SK-N-MC (cell line): ENCODE measurements around the gene TRIM63.
"Not testable (repeated sequence)": the region's sequence is repeated elsewhere in the genome, so short reads cannot be mapped to it uniquely, and the experiment has no call there.

Experiments used
- DNase-seq: peaks from one replicate; pipeline ENCODE4 v3.0.0-alpha.2; 2011; ENCODE audit warnings: low read depth, low spot score
- H3K27ac ChIP-seq: fragments of 200-600 bp; sonication (generic); 2 replicates; pipeline ENCODE4 v1.5.1; 2016; ENCODE audit warnings: mixed run types
- H3K36me3 ChIP-seq: fragments of 200-600 bp; sonication (generic); 2 replicates; pipeline ENCODE4 v1.6.1; 2017; ENCODE audit warnings: antibody characterized with exemption, low read length, mixed read lengths; ENCODE audit not compliant: insufficient read depth
- H3K4me3 ChIP-seq: fragments of 200-600 bp; sonication (generic); 2 replicates; pipeline ENCODE4 v1.5.1; 2016
- H3K9ac ChIP-seq: fragments of 200-600 bp; sonication (generic); 2 replicates; pipeline ENCODE4 v1.8.0; 2017; ENCODE audit warnings: mixed run types, mixed read lengths; ENCODE audit not compliant: insufficient read length
- H3K9me3 ChIP-seq: fragments of 200-600 bp; sonication (generic); 2 replicates; pipeline ENCODE4 v1.6.1; 2017; ENCODE audit warnings: low read depth, mild to moderate bottlenecking, antibody characterized with exemption, low read length, moderate library complexity, mixed read lengths
- EZH2 ChIP-seq: fragments of 200-600 bp; sonication (generic); IDR thresholded peaks from one replicate; pipeline ENCODE4 v1.6.1; 2017; ENCODE audit warnings: antibody characterized with exemption
- FOXP2 ChIP-seq: optimal IDR thresholded peaks from 2 replicates; pipeline ENCODE3; 2011; ENCODE audit warnings: mild to moderate bottlenecking, moderate library complexity; ENCODE audit not compliant: insufficient read depth; ENCODE audit errors: extremely low read length, control extremely low read depth
- POLR2AphosphoS5 ChIP-seq: IDR thresholded peaks from 2 replicates; pipeline ENCODE4 v1.6.1; 2012; ENCODE audit warnings: mild to moderate bottlenecking, low read depth, low read length, borderline replicate concordance

The TRIM63 gene

GRCh38 chr1:26102526-26102925 is 35.1 kb upstream of the TRIM63 start:
- H3K9me3 ChIP-seq: no peaks in the 10 kb centered on the region
- DNase-seq: no peak
- H3K27ac ChIP-seq: no peak overlapping the region
- H3K4me3 ChIP-seq: no peak overlapping the region
- H3K9ac ChIP-seq: no peak overlapping the region
- no peaks in the 10 kb centered on the region for H3K36me3 ChIP-seq
- TF ChIP-seq EZH2: no peak
- TF ChIP-seq POLR2AphosphoS5: no peak
- no peak for TF ChIP-seq FOXP2

- no peaks in the 10 kb centered on the region for H3K9me3 ChIP-seq
- no peak overlapping the region for H3K4me3 ChIP-seq
These were observed 34.7 kb upstream of the TRIM63 start for GRCh38 chr1:26102119-26102518.

DNA sequence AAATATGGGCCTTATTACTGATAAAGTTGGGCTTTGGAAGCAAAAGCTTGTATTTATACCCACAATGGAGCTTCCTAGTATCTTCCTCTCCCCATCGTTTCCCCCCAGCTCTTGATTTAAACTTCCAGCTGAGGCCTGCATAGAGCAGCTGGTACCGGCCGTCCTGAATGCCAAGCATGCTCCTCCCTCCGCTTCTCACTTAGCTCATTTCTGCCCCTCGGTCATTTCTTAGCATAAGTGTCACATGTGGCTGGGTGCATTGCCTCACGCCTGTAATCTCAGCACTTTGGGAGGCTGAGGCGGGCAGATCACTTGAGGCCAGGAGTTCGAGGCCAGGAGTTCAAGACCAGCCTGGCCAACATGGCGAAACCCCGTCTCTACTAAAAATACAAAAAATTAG is 32.8 kb upstream of the TRIM63 start:
- not testable (repeated sequence) for H3K36me3 ChIP-seq, H3K27ac ChIP-seq, H3K9ac ChIP-seq, DNase-seq, H3K9me3 ChIP-seq, H3K4me3 ChIP-seq

More at GRCh38 chr1:26102119-26102518, 34.7 kb upstream of the TRIM63 start:
- Histone ChIP-seq H3K27ac (no peak overlapping the region), H3K36me3 (no peaks in the 10 kb centered on the region), H3K9ac (no peak overlapping the region)
- DNase-seq: no peak
- TF ChIP-seq FOXP2 (no peak), POLR2AphosphoS5 (no peak), EZH2 (no peak)

DNA sequence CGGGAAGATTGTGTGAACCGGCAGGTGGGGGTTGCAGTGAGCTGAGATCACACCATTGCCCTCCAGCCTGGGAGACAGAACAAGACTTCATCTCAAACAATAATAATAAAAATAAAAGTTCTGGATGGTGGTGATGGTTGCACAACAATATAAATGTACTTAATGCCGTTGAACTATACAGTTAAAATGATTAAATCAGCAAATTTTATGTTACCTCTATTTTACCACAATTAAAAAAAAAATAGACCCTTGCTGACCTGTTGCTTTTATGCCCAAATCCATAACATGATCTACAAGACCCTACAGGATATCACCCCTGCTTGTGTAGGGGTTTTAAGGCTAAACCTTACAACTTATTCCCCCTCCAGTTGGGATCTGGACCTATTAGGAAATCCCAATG is 32.4 kb upstream of the TRIM63 start:
- no peaks in the 10 kb centered on the region for H3K36me3 ChIP-seq
- no peaks in the 10 kb centered on the region for H3K9me3 ChIP-seq
- H3K4me3 ChIP-seq: no peak overlapping the region
- no peak overlapping the region for H3K27ac ChIP-seq
- TF ChIP-seq POLR2AphosphoS5 (no peak), FOXP2 (no peak), EZH2 (no peak)
- no peak for DNase-seq
- H3K9ac ChIP-seq: no peak overlapping the region

GRCh38 chr1:26098602-26099001 is 31.2 kb upstream of the TRIM63 start:
- H3K27ac ChIP-seq: no peak overlapping the region

DNA sequence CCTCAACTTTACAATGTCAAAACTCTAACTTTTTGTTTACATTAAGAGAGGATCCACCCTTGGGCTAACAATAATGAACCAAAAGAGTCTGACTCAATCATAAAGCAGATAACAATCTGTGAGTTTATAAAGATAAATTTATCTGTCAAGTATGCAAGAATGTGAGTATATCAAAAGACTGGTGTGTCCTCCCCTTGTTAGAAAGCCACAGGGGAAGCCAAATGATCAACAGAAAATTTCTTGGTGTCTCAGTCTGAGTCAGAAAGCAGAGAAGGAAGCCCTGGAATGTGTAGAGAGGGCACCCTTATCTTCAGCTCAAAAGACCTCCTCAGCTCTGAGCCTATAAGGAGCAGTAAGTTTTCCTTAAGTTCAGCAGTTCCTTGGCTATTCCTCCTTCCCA is 30.3 kb upstream of the TRIM63 start:
- no peak overlapping the region for H3K27ac ChIP-seq
- TF ChIP-seq EZH2 (no peak), POLR2AphosphoS5 (no peak), FOXP2 (no peak)
- DNase-seq: no peak

More at GRCh38 chr1:26098602-26099001, 31.2 kb upstream of the TRIM63 start:
- H3K9me3 ChIP-seq: no peaks in the 10 kb centered on the region
- TF ChIP-seq FOXP2 (no peak), POLR2AphosphoS5 (no peak), EZH2 (no peak)
- no peak for DNase-seq
- no peaks in the 10 kb centered on the region for H3K36me3 ChIP-seq
- H3K9ac ChIP-seq: no peak overlapping the region
- no peak overlapping the region for H3K4me3 ChIP-seq

DNA sequence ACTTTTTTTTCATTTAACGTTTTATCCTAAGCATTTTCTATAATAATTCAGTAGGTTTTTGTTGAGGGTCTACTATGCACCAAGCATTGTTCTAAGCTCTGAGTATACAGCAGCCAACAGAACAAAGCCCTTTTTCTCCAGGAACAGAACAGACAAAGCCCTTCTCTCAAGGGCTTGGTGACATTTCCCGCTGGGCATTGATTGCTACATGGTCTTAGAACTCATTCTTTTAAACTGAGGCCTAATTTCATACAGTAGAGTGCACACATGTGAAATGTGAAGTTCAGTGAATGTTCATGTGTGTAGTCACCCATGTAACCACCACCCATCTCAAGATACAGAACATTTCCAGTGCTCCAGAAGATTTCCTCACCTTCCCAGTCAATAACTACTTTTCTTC is 29.0 kb upstream of the TRIM63 start:
- TF ChIP-seq EZH2 (no peak), POLR2AphosphoS5 (no peak), FOXP2 (no peak)
- Histone ChIP-seq H3K4me3 (no peak overlapping the region), H3K36me3 (no peaks in the 10 kb centered on the region), H3K27ac (no peak overlapping the region), H3K9me3 (no peaks in the 10 kb centered on the region), H3K9ac (no peak overlapping the region)
- no peak for DNase-seq

More for the DNA sequence above, 30.3 kb upstream of the TRIM63 start:
- H3K36me3 ChIP-seq: no peaks in the 10 kb centered on the region
- no peaks in the 10 kb centered on the region for H3K9me3 ChIP-seq
- H3K4me3 ChIP-seq: no peak overlapping the region
- H3K9ac ChIP-seq: no peak overlapping the region

- DNase-seq: no peak
- TF ChIP-seq POLR2AphosphoS5 (no peak), FOXP2 (no peak)
- H3K9me3 ChIP-seq: no peaks in the 10 kb centered on the region
- H3K9ac ChIP-seq: no peak overlapping the region
- H3K36me3 ChIP-seq: no peaks in the 10 kb centered on the region
- no peak overlapping the region for H3K27ac ChIP-seq
- H3K4me3 ChIP-seq: no peak overlapping the region
These were observed 27.4 kb upstream of the TRIM63 start for GRCh38 chr1:26094677-26095383.

- no peak overlapping the region for H3K9ac ChIP-seq
- no peaks in the 10 kb centered on the region for H3K36me3 ChIP-seq
- H3K27ac ChIP-seq: no peak overlapping the region
- TF ChIP-seq FOXP2 (no peak), EZH2 (no peak), POLR2AphosphoS5 (no peak)
- no peak overlapping the region for H3K4me3 ChIP-seq
- H3K9me3 ChIP-seq: no peaks in the 10 kb centered on the region
- no peak for DNase-seq
These were observed 26.7 kb upstream of the TRIM63 start for GRCh38 chr1:26094076-26094669.

DNA sequence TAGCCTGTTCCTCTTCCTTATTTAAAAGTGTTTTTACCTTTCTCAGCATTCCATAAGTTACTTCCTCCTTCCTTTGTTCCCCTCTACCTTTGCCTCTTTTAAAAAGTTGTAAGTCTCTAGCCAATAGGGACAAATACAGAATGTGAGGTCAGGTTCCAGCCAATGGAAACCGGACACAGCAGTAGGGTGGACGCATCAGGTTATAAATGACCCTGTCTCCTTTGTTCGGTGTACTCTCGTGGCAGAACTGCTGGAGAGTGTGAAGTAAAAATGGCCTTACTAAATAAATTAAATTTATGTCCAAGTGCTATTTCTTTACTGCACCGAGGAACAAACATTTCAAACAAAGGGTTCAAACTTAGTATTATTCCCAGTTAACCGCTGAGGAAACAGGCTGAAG is 26.1 kb upstream of the TRIM63 start:
- H3K9ac ChIP-seq, H3K9me3 ChIP-seq, H3K27ac ChIP-seq, H3K4me3 ChIP-seq, H3K36me3 ChIP-seq, DNase-seq: not testable (repeated sequence)
